Osteoblast (primary cell): ENCODE results near the gene CACNB2. TPM values are rescaled to one million over a fixed set of nuclear protein-coding genes. Genes with fewer than 3 reads are reported as not detected.

ENCODE experiments used
- DNase-seq: peaks from one replicate; pipeline ENCODE4 v3.0.0; 2011; ENCODE audit warnings: low spot score, mixed read lengths; ENCODE audit not compliant: insufficient read length; ENCODE audit errors: missing footprints
- H2AFZ ChIP-seq: 2 replicates; pipeline ENCODE4 v1.6.0; 2011; ENCODE audit warnings: mild to moderate bottlenecking, low read length
- H3K27ac ChIP-seq: 2 replicates; pipeline ENCODE4 v1.5.1; 2011; ENCODE audit warnings: mild to moderate bottlenecking, low read depth, low read length, moderate library complexity
- H3K27me3 ChIP-seq: 2 replicates; pipeline ENCODE4 v1.6.0; 2012; ENCODE audit warnings: mild to moderate bottlenecking, control low read depth, inconsistent platforms, low read length, moderate library complexity; ENCODE audit not compliant: insufficient read depth
- H3K36me3 ChIP-seq: 2 replicates; pipeline ENCODE4 v1.5.1; 2011; ENCODE audit warnings: mild to moderate bottlenecking, low read length, control low read depth, moderate library complexity; ENCODE audit not compliant: insufficient read depth
- H3K4me1 ChIP-seq: 2 replicates; pipeline ENCODE4 v1.5.1; 2011; ENCODE audit warnings: mild to moderate bottlenecking, low read length, control low read depth, moderate library complexity; ENCODE audit not compliant: insufficient read depth
- H3K4me2 ChIP-seq: 2 replicates; pipeline ENCODE4 v1.6.0; 2011; ENCODE audit warnings: mild to moderate bottlenecking, low read length; ENCODE audit not compliant: insufficient read depth
- H3K4me3 ChIP-seq: fragments of 200-600 bp; sonication (generic); 3 replicates; pipeline ENCODE4 v1.5.1; 2012; ENCODE audit warnings: mild to moderate bottlenecking, low read length, inconsistent platforms; ENCODE audit not compliant: insufficient read depth
- H3K79me2 ChIP-seq: 2 replicates; pipeline ENCODE4 v1.6.0; 2012; ENCODE audit warnings: mild to moderate bottlenecking, low read length, control low read depth, inconsistent platforms; ENCODE audit not compliant: insufficient read depth
- H3K9me3 ChIP-seq: 2 replicates; pipeline ENCODE4 v1.5.1; 2011; ENCODE audit warnings: low read depth, low read length, control low read depth
- H4K20me1 ChIP-seq: 2 replicates; pipeline ENCODE4 v1.6.0; 2012; ENCODE audit warnings: mild to moderate bottlenecking, low read length, control low read depth; ENCODE audit not compliant: insufficient read depth
- CTCF ChIP-seq: IDR thresholded peaks from 2 replicates; pipeline ENCODE4 v1.5.1; 2011; ENCODE audit warnings: mild to moderate bottlenecking, low read depth, low read length, moderate library complexity; ENCODE audit errors: extremely low read depth
- total RNA-seq: library from RNA; depleted of rRNA; stranded (reverse); fragments of >200 nt; gene quantifications from 2 replicates; pipeline ENCODE4 v1.2.3, GENCODE V29; 2012

The CACNB2 gene
- total RNA-seq, 1 donor, result under 0.01 TPM

DNA sequence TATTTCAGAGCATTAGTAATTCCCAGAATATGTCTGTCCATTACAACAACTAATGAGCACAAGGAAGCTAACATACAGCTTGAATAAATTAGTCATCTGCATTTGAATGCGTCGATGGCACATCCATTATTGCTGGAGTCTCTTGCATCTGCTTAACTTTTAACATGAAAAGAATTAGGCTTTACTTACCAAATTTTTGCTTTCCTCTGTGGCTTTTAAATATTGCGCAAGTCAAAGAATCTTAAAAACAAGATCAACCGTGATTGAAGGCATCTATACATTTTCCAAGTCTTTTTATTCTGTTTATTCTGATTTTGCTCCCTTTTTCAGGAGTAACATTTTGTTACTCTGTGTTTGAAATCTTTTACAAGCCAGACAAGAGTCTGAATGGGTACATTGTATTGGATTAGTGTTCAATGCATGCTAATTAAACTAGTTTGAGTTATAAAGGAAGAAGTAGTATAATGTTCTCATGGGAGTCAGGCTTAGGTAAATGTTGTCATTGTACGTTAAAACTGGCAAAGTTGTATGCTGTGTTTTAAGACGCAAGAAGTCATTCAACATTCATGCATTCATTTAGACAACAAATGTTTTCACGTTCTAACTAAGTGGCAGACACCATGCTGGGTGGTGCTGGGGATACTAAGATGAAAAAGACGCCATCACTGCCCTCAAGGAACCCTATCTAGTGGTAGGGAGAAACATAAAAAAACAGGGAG lies 4.0 kb upstream of the CACNB2 start:
- Histone ChIP-seq H2AFZ (no peak overlapping the region), H3K36me3 (no peaks in the 10 kb centered on the region), H3K4me2 (no peak overlapping the region), H3K4me3 (no peak overlapping the region), H3K4me1 (peaks cover 4% of the 10 kb centered on the region), H4K20me1 (no peaks in the 10 kb centered on the region), H3K9me3 (no peaks in the 10 kb centered on the region), H3K79me2 (no peaks in the 10 kb centered on the region), H3K27ac (no peak overlapping the region), H3K27me3 (peaks cover 22% of the 10 kb centered on the region)
- TF ChIP-seq CTCF, result no peak
- no peak for DNase-seq

DNA sequence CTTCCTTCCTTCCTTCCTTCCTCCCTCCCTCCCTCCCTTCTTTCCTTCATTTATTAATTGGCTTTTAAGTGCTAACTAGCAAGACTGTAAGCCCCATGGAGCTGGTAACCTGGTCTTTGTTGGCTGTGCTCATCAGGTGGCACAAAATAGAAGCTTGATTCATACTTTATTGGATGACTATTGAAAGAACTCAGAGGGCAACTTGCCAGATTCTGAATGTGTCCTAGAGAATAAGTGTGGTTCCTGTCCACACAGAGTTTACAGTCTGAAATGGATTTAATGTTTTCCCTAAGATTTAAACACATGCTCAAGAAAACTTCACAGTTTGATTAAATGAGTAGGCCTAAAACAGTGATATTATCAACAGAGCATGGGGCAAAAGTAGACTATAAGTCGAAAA lies 3.1 kb upstream of the CACNB2 start:
- H3K36me3 ChIP-seq, result no peaks in the 10 kb centered on the region
- no peaks in the 10 kb centered on the region for H4K20me1 ChIP-seq
- DNase-seq, result no peak
- no peak overlapping the region for H2AFZ ChIP-seq
- TF ChIP-seq CTCF, result no peak
- no peak overlapping the region for H3K4me3 ChIP-seq
- H3K27me3 ChIP-seq, result peaks cover 31% of the 10 kb centered on the region
- no peak overlapping the region for H3K27ac ChIP-seq
- H3K9me3 ChIP-seq, result no peaks in the 10 kb centered on the region
- H3K4me2 ChIP-seq, result no peak overlapping the region
- H3K4me1 ChIP-seq, result peaks cover 4% of the 10 kb centered on the region
- H3K79me2 ChIP-seq, result no peaks in the 10 kb centered on the region

DNA sequence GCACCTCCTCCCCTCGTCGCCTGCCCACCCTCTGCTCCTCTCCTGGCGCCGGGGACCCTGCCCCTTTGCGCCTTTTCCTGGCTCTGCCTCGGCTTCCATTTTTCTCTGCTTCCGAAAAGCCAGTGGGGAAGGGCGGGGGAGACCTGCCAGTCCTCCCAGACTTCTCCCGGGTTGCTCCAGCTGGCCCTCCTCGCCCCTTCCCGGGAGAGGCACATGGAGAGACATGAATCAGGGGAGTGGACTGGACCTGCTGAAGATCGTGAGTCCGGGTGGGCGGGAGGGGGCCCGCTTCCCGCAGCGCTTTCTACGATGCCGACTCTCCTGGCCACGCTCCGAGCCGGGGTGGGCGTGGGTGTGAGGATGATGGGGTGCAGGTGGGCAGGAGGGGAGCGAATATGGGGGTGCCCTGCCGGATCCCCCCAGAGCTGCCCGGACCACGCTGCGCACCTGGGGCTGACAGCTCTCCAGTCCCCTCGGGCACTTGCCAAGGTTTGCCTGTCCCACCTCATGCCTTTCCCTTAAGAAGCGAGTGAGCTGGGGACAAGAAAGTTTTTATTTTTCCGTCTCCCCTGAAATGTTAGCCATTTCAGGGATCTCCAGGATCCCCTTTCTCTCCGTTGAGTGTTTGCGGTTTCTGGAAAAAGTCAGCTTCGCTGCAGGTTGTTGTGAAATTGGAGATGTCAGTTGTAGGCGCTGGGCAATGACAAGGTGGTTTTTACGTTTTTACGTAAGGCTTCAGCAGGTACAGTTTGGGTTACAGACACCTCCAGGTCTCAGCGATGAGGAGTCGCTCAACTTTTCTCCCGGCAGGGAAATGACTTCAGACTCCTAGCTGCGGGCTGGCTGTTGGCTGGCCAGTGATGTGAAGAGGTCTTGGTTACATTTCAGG lies 977 bp downstream of the CACNB2 start:
- DNase-seq, result peak; percentile 88
- H3K4me3 ChIP-seq, result peak overlapping the region; percentile 66
- no peaks in the 10 kb centered on the region for H3K9me3 ChIP-seq
- no peaks in the 10 kb centered on the region for H3K79me2 ChIP-seq
- H3K27ac ChIP-seq, result no peak overlapping the region
- no peaks in the 10 kb centered on the region for H4K20me1 ChIP-seq
- peaks cover 4% of the 10 kb centered on the region for H3K4me1 ChIP-seq
- peak overlapping the region; percentile 76 for H3K4me2 ChIP-seq
- peaks cover 51% of the 10 kb centered on the region for H3K27me3 ChIP-seq
- no peak for TF ChIP-seq CTCF
- no peaks in the 10 kb centered on the region for H3K36me3 ChIP-seq
- peak overlapping the region; percentile 29 for H2AFZ ChIP-seq

- Histone ChIP-seq H3K27me3 (peaks cover 51% of the 10 kb centered on the region), H4K20me1 (no peaks in the 10 kb centered on the region), H3K36me3 (no peaks in the 10 kb centered on the region), H3K4me2 (no peak overlapping the region), H3K9me3 (no peaks in the 10 kb centered on the region), H3K4me3 (no peak overlapping the region), H2AFZ (no peak overlapping the region), H3K79me2 (no peaks in the 10 kb centered on the region), H3K4me1 (peaks cover 4% of the 10 kb centered on the region), H3K27ac (no peak overlapping the region)
- no peak for TF ChIP-seq CTCF
- DNase-seq, result no peak
Measured at GRCh38 chr10:18142151-18142550, 1.9 kb downstream of the CACNB2 start.
